Esophagus muscularis mucosa (tissue), 4 donors: ENCODE measurements around the gene ZIC5.

ENCODE experiments used
- CTCF ChIP-seq, 3 experiments: fragments of 200-600 bp in 2 of 3; fragments of 450-650 bp in 1 of 3; sonication (generic) in 2 of 3; IDR thresholded peaks; one replicate each; pipeline ENCODE4 v1.5.1; 2017 to 2019; ENCODE audit warnings: antibody characterized with exemption in 3 of 3, mild to moderate bottlenecking in 2 of 3, moderate library complexity in 1 of 3
- EP300 ChIP-seq: sonication (generic); formaldehyde crosslinking; IDR thresholded peaks from one replicate; pipeline ENCODE4 v1.6.1; 2017; ENCODE audit warnings: antibody characterized with exemption
- POLR2AphosphoS5 ChIP-seq, 2 donors: sonication (generic); formaldehyde crosslinking; IDR thresholded peaks; one replicate each; pipeline ENCODE4 v1.6.1; 2017; ENCODE audit warnings: antibody characterized with exemption in 2 of 2

- no peak for TF ChIP-seq CTCF (IDR thresholded peaks at IDR 0.05)
- no peak for TF ChIP-seq POLR2AphosphoS5 (IDR thresholded peaks at IDR 0.05)
- no peak for TF ChIP-seq EP300
Observed at GRCh38 chr13:99923877-99924582, 47.5 kb downstream of the ZIC5 start.
